Right atrium auricular region (tissue), 2 donors: ENCODE measurements around the gene PUS7. TPM values are rescaled to one million over a fixed set of nuclear protein-coding genes. Genes with fewer than 3 reads are reported as not detected.
A peak's percentile ranks its signal among the peaks of the same experiment; 100 is the strongest.

Experiments
- DNase-seq: peaks from one replicate; pipeline ENCODE4 v3.0.0-alpha.2; 2019; ENCODE audit warnings: low spot score
- H3K27ac ChIP-seq, 2 donors: fragments of 200-600 bp; sonication (generic); 1 replicate in 1 of 2; 2 replicates in 1 of 2; pipeline ENCODE4 v1.5.1; 2016 to 2019
- H3K27me3 ChIP-seq, 2 donors: fragments of 200-600 bp; sonication (generic); one replicate each; pipeline versions ENCODE4 v1.5.1 to v1.6.0; 2017 to 2019
- H3K36me3 ChIP-seq: fragments of 200-600 bp; sonication (generic); one replicate; pipeline ENCODE4 v1.5.1; 2016
- H3K4me1 ChIP-seq, 2 donors: fragments of 200-600 bp; sonication (generic); one replicate each; pipeline versions ENCODE4 v1.5.1 to v1.6.0; 2017 to 2019
- H3K4me3 ChIP-seq, 2 donors: fragments of 200-600 bp; sonication (generic); 1 replicate in 1 of 2; 2 replicates in 1 of 2; pipeline ENCODE4 v1.5.1; 2017 to 2019; ENCODE audit warnings: mild to moderate bottlenecking in 1 of 2, moderate library complexity in 1 of 2
- H3K9me3 ChIP-seq, 2 donors: fragments of 200-600 bp; sonication (generic); one replicate each; pipeline ENCODE4 v1.5.1; 2019
- total RNA-seq, 2 donors: library from RNA; depleted of rRNA; stranded (reverse); fragments of >200 nt; gene quantifications; one replicate each; pipeline ENCODE4 v1.1.0, GENCODE V29; 2016
- TF ChIP-seq, protein P1 (sequence below), 2 donors: fragments of 200-600 bp; sonication (generic); IDR thresholded peaks; one replicate each; pipeline ENCODE4 v1.5.1; 2019; ENCODE audit warnings: antibody characterized with exemption in 2 of 2

PUS7 gene
- total RNA-seq, 2 donors from 2014 or later: 4.3 to 7.8 TPM

DNA sequence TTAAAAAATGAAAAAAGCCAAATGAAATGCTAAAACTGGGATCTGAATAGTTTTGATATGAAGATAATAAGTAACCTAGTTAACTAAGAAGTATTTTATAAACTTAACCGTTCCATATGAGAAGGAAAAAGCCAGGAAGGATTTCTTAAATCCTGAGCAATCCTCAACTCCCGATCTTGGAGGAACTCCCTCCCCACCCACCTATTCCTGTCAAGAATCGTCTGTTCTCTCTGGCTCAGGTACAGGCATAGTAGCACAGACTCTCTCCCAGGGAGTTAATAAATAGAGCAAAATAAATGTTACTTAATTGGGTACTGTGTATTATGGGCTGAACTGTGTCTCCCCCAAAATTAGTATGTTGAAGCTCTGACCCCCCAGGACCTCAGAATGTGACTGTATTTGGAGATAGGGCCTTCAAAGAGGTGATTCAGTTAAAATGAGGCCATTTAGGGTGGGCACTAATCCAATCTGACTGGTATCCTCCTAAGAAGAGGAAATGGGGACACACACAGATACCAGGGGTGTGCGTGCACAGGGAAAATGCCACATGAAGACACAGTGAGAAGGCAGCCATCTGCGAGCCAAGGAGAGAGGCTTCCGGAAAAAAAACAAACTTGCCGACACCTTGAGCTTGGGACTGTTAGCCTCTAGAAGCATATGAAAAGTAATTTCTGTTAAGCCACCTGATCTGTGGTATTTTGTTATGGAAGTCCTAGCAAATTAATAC lies 28.7 kb downstream of the PUS7 start:
- TF ChIP-seq, protein P1, sequence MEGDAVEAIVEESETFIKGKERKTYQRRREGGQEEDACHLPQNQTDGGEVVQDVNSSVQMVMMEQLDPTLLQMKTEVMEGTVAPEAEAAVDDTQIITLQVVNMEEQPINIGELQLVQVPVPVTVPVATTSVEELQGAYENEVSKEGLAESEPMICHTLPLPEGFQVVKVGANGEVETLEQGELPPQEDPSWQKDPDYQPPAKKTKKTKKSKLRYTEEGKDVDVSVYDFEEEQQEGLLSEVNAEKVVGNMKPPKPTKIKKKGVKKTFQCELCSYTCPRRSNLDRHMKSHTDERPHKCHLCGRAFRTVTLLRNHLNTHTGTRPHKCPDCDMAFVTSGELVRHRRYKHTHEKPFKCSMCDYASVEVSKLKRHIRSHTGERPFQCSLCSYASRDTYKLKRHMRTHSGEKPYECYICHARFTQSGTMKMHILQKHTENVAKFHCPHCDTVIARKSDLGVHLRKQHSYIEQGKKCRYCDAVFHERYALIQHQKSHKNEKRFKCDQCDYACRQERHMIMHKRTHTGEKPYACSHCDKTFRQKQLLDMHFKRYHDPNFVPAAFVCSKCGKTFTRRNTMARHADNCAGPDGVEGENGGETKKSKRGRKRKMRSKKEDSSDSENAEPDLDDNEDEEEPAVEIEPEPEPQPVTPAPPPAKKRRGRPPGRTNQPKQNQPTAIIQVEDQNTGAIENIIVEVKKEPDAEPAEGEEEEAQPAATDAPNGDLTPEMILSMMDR (IDR thresholded peaks at IDR 0.05): no peak
- no peaks in the 10 kb centered on the region for H3K9me3 ChIP-seq
- H3K4me3 ChIP-seq: no peak overlapping the region
- H3K27ac ChIP-seq: no peak overlapping the region
- H3K4me1 ChIP-seq: no peaks in the 10 kb centered on the region
- H3K36me3 ChIP-seq: no peaks in the 10 kb centered on the region
- no peak for DNase-seq
- no peaks in the 10 kb centered on the region for H3K27me3 ChIP-seq

DNA sequence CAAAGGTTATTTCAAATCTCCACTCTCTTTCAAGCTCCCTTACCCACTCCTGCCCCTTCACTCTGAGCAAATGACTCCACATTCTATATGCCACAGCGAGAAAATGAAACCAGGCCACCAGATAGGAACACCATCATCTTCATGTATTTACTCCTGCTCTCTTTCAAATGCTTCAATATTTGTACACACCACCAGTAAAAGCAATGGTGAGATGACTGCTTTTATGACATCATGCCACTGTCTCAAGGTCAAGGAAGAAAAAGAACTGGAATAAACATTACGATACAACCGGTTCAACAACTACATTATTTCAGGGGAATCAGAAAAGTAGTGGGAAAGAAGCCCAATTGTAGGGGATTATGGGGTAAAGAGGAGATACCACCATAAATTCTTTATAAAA lies 32.7 kb downstream of the PUS7 start:
- TF ChIP-seq, protein P1 (IDR thresholded peaks at IDR 0.05): no peak
- Histone ChIP-seq H3K4me1 (no peaks in the 10 kb centered on the region), H3K27ac (no peak overlapping the region), H3K9me3 (no peaks in the 10 kb centered on the region), H3K4me3 (no peak overlapping the region), H3K36me3 (no peaks in the 10 kb centered on the region), H3K27me3 (no peaks in the 10 kb centered on the region)
- no peak for DNase-seq

DNA sequence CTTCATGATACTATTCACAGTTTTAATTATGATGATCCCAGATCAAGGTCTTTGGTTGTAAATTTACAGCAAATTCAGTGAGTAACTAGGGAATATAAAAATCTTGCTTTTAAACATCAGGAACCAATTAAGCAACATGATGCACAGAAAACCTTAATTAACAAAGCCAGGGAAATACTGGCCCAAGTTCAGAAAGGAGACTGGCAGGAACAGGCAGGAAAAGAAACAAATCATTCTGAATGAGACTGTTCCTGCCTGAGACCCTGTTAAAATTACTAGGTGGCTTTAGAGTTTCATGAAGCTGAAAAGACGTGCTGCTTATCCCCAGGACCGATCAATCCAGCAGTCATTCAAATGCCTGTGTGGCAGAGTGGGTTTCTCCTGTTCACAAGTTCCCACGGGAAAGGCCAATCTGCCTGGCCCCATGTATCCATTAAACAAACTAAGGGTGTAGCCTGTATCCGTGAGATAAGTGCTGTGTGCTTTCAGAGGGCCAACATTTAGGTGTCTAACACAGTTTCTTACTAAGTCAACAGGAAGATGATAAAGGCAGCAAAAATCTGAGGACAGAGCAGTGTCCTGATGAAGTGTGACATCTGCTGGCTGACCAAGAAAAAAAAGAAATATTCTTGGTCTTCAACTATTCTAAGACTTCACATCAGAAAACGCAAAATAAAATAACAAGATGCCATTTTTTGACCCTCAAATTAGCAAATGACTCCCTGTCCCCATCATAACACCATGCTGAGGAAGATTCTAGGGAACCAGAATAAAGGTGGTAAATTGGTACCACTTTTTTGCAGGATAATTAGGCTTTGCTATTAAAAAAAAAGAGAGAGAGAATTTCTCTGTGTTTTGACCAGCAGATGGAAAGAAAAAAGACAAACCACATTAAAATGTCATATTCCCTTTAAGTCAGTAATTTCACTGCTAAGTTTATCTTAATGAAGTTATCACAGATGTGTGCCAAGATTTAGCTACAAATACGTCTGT lies 34.2 kb downstream of the PUS7 start:
- H3K36me3 ChIP-seq: no peaks in the 10 kb centered on the region
- TF ChIP-seq, protein P1 (IDR thresholded peaks at IDR 0.05): peak in 1 of 2 donors; percentile 61
- no peaks in the 10 kb centered on the region for H3K4me1 ChIP-seq
- no peak overlapping the region for H3K4me3 ChIP-seq
- peak; percentile 61 for DNase-seq
- no peaks in the 10 kb centered on the region for H3K9me3 ChIP-seq
- no peaks in the 10 kb centered on the region for H3K27me3 ChIP-seq
- H3K27ac ChIP-seq: peak overlapping the region; percentile 21 to 50

DNA sequence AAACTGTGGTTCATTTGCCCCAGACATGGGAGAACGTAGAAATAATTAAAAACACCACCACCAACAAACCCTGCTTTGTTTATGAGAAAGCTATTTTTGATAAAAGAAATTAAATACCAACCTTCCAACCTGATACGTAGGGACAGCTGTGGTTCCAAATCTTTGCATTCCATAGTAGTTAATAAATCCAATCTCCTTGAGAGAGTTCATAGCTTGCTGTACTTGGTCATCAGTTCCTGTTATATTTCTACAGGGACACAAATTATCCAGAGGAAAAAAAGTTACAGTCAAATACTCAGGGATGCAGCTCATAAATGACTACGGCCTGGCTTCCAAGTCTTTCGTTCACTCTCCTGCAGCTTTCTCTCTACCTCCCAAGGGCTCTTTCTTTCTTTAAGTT lies 41.1 kb downstream of the PUS7 start:
- Histone ChIP-seq H3K36me3 (no peaks in the 10 kb centered on the region), H3K4me1 (no peaks in the 10 kb centered on the region), H3K9me3 (no peaks in the 10 kb centered on the region), H3K27me3 (no peaks in the 10 kb centered on the region), H3K4me3 (no peak overlapping the region), H3K27ac (no peak overlapping the region)
- DNase-seq: no peak
- TF ChIP-seq, protein P1 (IDR thresholded peaks at IDR 0.05): no peak

DNA sequence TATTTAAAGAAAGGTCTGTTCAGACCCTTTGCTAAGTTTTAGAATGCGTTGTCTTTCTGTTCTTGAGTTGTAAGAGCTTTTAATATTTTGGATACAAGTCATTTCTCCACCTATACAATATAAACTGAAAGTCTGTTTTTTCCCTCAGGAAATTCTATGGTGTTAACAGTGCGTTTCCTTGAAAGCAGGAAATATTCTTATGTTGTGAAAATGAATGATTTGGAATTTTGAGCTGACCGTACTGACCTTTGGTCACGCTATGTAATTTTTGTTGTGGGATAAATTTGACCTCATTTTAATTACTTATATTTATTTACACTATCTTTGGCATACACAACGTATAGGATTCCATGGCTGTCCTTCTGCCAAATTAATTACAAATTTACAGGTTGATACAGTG lies 43.5 kb downstream of the PUS7 start:
- no peaks in the 10 kb centered on the region for H3K27me3 ChIP-seq
- H3K4me1 ChIP-seq: no peaks in the 10 kb centered on the region
- no peak overlapping the region for H3K27ac ChIP-seq
- no peak for DNase-seq
- H3K4me3 ChIP-seq: no peak overlapping the region
- TF ChIP-seq, protein P1 (IDR thresholded peaks at IDR 0.05): no peak
- H3K9me3 ChIP-seq: no peaks in the 10 kb centered on the region
- no peaks in the 10 kb centered on the region for H3K36me3 ChIP-seq
